ENCODE data around the gene ST3GAL5.

- no peak for TF ChIP-seq CTCF (IDR thresholded peaks at IDR 0.05)
- no peak for TF ChIP-seq POLR2A (IDR thresholded peaks at IDR 0.05)
These were observed 82.3 kb downstream of the ST3GAL5 start for GRCh38 chr2:85806358-85807118.
